H9 (cell line): ENCODE measurements around the gene PARD3. TPM values are rescaled to one million over a fixed set of nuclear protein-coding genes. Genes with fewer than 3 reads are reported as not detected.

Experiments
- DNase-seq: peaks from one replicate; pipeline ENCODE4 v3.0.0-alpha.2; 2017
- H2AFZ ChIP-seq: one replicate; pipeline ENCODE4 v1.6.1; 2013; ENCODE audit warnings: mild to moderate bottlenecking, low read length, control low read depth, moderate library complexity
- H2AK5ac ChIP-seq: 2 replicates; pipeline ENCODE4 v1.6.1; 2013; ENCODE audit warnings: low read length, control low read depth, mixed read lengths; ENCODE audit not compliant: insufficient read length
- H2BK120ac ChIP-seq: one replicate; pipeline ENCODE4 v1.6.1; 2013; ENCODE audit warnings: low read depth, mild to moderate bottlenecking, low read length, control low read depth, inconsistent platforms; ENCODE audit not compliant: poor library complexity, severe bottlenecking
- H2BK12ac ChIP-seq: 2 replicates; pipeline ENCODE4 v1.6.1; 2013; ENCODE audit warnings: low read length, control low read depth, mixed read lengths, low read depth; ENCODE audit not compliant: insufficient read length
- H2BK15ac ChIP-seq: 2 replicates; pipeline ENCODE4 v1.6.1; 2013; ENCODE audit warnings: low read depth, low read length, control low read depth
- H2BK20ac ChIP-seq: one replicate; pipeline ENCODE4 v1.6.1; 2013; ENCODE audit warnings: low read depth, mild to moderate bottlenecking, low read length, control low read depth, inconsistent platforms; ENCODE audit not compliant: poor library complexity, severe bottlenecking
- H2BK5ac ChIP-seq: 2 replicates; pipeline ENCODE4 v1.6.1; 2013; ENCODE audit warnings: low read length, control low read depth, mixed read lengths; ENCODE audit not compliant: insufficient read length
- H3K14ac ChIP-seq: 2 replicates; pipeline ENCODE4 v1.6.1; 2013; ENCODE audit warnings: low read length, control low read depth; ENCODE audit not compliant: insufficient read depth
- H3K18ac ChIP-seq: 2 replicates; pipeline ENCODE4 v1.6.1; 2013; ENCODE audit warnings: low read depth, mild to moderate bottlenecking, mixed read lengths, low read length, control low read depth; ENCODE audit not compliant: insufficient read length
- H3K23ac ChIP-seq: 2 replicates; pipeline ENCODE4 v1.6.1; 2013; ENCODE audit warnings: low read length, control low read depth, mixed read lengths, low read depth; ENCODE audit not compliant: insufficient read length
- H3K23me2 ChIP-seq: 2 replicates; pipeline ENCODE4 v1.6.1; 2013; ENCODE audit warnings: low read depth, mild to moderate bottlenecking, mixed read lengths, low read length, control low read depth; ENCODE audit not compliant: insufficient read length, poor library complexity, severe bottlenecking
- H3K27ac ChIP-seq: 2 replicates; pipeline ENCODE4 v1.5.1; 2013; ENCODE audit warnings: low read length, control low read depth, mixed read lengths, low read depth; ENCODE audit not compliant: insufficient read length
- H3K27me3 ChIP-seq: 2 replicates; pipeline ENCODE4 v1.6.1; 2013; ENCODE audit warnings: low read length, control low read depth, inconsistent platforms; ENCODE audit not compliant: insufficient read depth
- H3K4ac ChIP-seq: 2 replicates; pipeline ENCODE4 v1.6.1; 2013; ENCODE audit warnings: low read depth, mild to moderate bottlenecking, control low read depth, inconsistent platforms, low read length, moderate library complexity
- H3K4me1 ChIP-seq: 2 replicates; pipeline ENCODE4 v1.6.1; 2013; ENCODE audit warnings: low read length, control low read depth, inconsistent platforms; ENCODE audit not compliant: insufficient read depth
- H3K4me2 ChIP-seq: 2 replicates; pipeline ENCODE4 v1.6.1; 2013; ENCODE audit warnings: low read length, control low read depth, mixed read lengths; ENCODE audit not compliant: insufficient read length, insufficient read depth
- H3K56ac ChIP-seq: 2 replicates; pipeline ENCODE4 v1.6.1; 2013; ENCODE audit warnings: low read depth, mild to moderate bottlenecking, mixed read lengths, low read length, control low read depth; ENCODE audit not compliant: insufficient read length
- H3K79me1 ChIP-seq: 2 replicates; pipeline ENCODE4 v1.6.1; 2013; ENCODE audit warnings: low read depth, mild to moderate bottlenecking, moderate library complexity, low read length, control low read depth, inconsistent platforms; ENCODE audit not compliant: insufficient read depth, poor library complexity, severe bottlenecking
- H3K79me2 ChIP-seq: 2 replicates; pipeline ENCODE4 v1.6.1; 2013; ENCODE audit warnings: low read length, control low read depth, inconsistent platforms; ENCODE audit not compliant: insufficient read depth
- H3K9ac ChIP-seq: 2 replicates; pipeline ENCODE4 v1.6.1; 2013; ENCODE audit warnings: low read length, control low read depth, mixed read lengths; ENCODE audit not compliant: insufficient read length; ENCODE audit errors: extremely low read depth
- H3K9me3 ChIP-seq: one replicate; pipeline ENCODE4 v1.6.1; 2013; ENCODE audit warnings: low read depth, low read length, inconsistent platforms; ENCODE audit not compliant: control insufficient read depth
- H3T11ph ChIP-seq: one replicate; pipeline ENCODE4 v1.6.1; 2013; ENCODE audit warnings: mild to moderate bottlenecking, low read length, control low read depth, inconsistent platforms
- H4K20me1 ChIP-seq: one replicate; pipeline ENCODE4 v1.6.1; 2013; ENCODE audit not compliant: control insufficient read depth, insufficient read length, insufficient read depth
- H4K5ac ChIP-seq: 2 replicates; pipeline ENCODE4 v1.6.1; 2013; ENCODE audit warnings: low read depth, mild to moderate bottlenecking, mixed read lengths, low read length, control low read depth; ENCODE audit not compliant: insufficient read length
- H4K8ac ChIP-seq: replicated peaks from 2 replicates; pipeline ENCODE4 v1.6.1; 2013; ENCODE audit warnings: low read length, control low read depth, mixed read lengths, low read depth; ENCODE audit not compliant: insufficient read length
- H4K91ac ChIP-seq: 2 replicates; pipeline ENCODE4 v1.6.1; 2013; ENCODE audit warnings: low read depth, mild to moderate bottlenecking, moderate library complexity, mixed read lengths, low read length, control low read depth; ENCODE audit not compliant: insufficient read length
- H3K27ac Mint-ChIP-seq, 3 experiments: 2 replicates in 2 of 3; 3 replicates in 1 of 3; pipeline ENCODE4 v1.8.0; 2020 to 2021; ENCODE audit warnings: mixed read lengths in 3 of 3, mild to moderate bottlenecking in 1 of 3, moderate library complexity in 1 of 3
- H3K27me3 Mint-ChIP-seq: 2 replicates; pipeline ENCODE4 v1.8.0; 2021; ENCODE audit warnings: low read depth, mild to moderate bottlenecking, moderate library complexity, mixed read lengths
- H3K36me3 Mint-ChIP-seq, 3 experiments: 2 replicates in 2 of 3; 3 replicates in 1 of 3; pipeline ENCODE4 v1.8.0; 2020 to 2021; ENCODE audit warnings: low read depth in 3 of 3, mixed read lengths in 3 of 3; ENCODE audit not compliant: insufficient read depth in 1 of 3
- H3K4me1 Mint-ChIP-seq, 2 experiments: 2 replicates each; pipeline ENCODE4 v1.8.0; 2020; ENCODE audit warnings: mixed read lengths in 2 of 2
- H3K4me3 Mint-ChIP-seq, 2 experiments: 2 replicates in 1 of 2; 3 replicates in 1 of 2; pipeline ENCODE4 v1.8.0; 2020 to 2021; ENCODE audit warnings: mild to moderate bottlenecking in 2 of 2, mixed read lengths in 2 of 2, moderate library complexity in 1 of 2
- H3K9me3 Mint-ChIP-seq, 2 experiments: 2 replicates in 1 of 2; 3 replicates in 1 of 2; pipeline ENCODE4 v1.8.0; 2020; ENCODE audit warnings: mild to moderate bottlenecking in 2 of 2, mixed read lengths in 2 of 2, moderate library complexity in 1 of 2
- WGBS: extraction: QIAGEN DNeasy Blood & Tissue Kit; methylation state at CpG from one replicate; pipeline ENCODE4 v1.1.7; 2013; ENCODE audit warnings: missing lambda C conversion rate, low lambda C conversion rate, mixed read lengths; ENCODE audit not compliant: insufficient read length; ENCODE audit errors: extremely low coverage; 5-methylcytosine and 5-hydroxymethylcytosine counted together
- total RNA-seq: library from RNA; stranded (reverse); gene quantifications from 2 replicates; pipeline ENCODE4 v1.2.1, GENCODE V29; 2021
- TF ChIP-seq, protein P1 (sequence below): fragments of 200-600 bp; sonication (generic); conservative IDR thresholded peaks from 3 replicates; pipeline ENCODE4 v1.8.0; 2021; ENCODE audit warnings: antibody characterized with exemption, mild to moderate bottlenecking

The PARD3 gene
- total RNA-seq, 1 experiment from 2014 or later: 44.7 TPM

DNA sequence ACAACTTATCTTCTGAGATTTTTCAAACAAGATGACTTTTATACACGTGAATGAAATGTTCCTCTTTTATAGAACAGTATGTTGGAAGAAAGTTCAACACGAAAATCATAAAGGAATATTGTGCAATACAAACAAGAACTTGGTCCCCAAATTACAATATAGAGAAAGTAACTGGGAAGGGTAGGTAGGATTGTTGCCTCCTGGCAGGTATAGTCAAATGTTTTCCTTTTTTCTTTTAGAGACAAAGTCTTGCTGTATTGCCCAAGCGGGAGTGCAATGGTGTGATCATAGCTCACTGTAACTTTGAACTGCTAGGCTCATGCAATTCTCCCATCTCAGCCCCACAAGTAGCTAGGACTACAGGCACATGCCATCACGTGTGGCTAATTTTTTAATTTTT lies 582.6 kb downstream of the PARD3 start:
- no peak overlapping the region for H3K27ac Mint-ChIP-seq

More for the DNA sequence above, 582.6 kb downstream of the PARD3 start:
- Histone ChIP-seq H3K23ac (no peak overlapping the region), H2BK120ac (no peak overlapping the region), H3K79me1 (no peaks in the 10 kb centered on the region), H3K27me3 (no peaks in the 10 kb centered on the region), H4K20me1 (no peaks in the 10 kb centered on the region), H3K4me1 (no peaks in the 10 kb centered on the region), H4K8ac (no peak overlapping the region), H3K9me3 (no peaks in the 10 kb centered on the region), H3K56ac (no peak overlapping the region), H2BK20ac (no peak overlapping the region), H2AFZ (no peak overlapping the region), H3K9ac (no peak overlapping the region), H3K18ac (no peak overlapping the region), H3K14ac (no peak overlapping the region), H4K91ac (no peak overlapping the region), H2BK5ac (no peak overlapping the region), H2BK15ac (no peak overlapping the region), H4K5ac (no peak overlapping the region), H3K27ac (no peak overlapping the region), H3K79me2 (no peaks in the 10 kb centered on the region), H3K23me2 (no peaks in the 10 kb centered on the region), H2BK12ac (no peak overlapping the region), H3K4ac (no peak overlapping the region), H3T11ph (no peak overlapping the region), H2AK5ac (no peak overlapping the region), H3K4me2 (no peak overlapping the region)
- H3K4me3 Mint-ChIP-seq: no peak overlapping the region
- TF ChIP-seq, protein P1, sequence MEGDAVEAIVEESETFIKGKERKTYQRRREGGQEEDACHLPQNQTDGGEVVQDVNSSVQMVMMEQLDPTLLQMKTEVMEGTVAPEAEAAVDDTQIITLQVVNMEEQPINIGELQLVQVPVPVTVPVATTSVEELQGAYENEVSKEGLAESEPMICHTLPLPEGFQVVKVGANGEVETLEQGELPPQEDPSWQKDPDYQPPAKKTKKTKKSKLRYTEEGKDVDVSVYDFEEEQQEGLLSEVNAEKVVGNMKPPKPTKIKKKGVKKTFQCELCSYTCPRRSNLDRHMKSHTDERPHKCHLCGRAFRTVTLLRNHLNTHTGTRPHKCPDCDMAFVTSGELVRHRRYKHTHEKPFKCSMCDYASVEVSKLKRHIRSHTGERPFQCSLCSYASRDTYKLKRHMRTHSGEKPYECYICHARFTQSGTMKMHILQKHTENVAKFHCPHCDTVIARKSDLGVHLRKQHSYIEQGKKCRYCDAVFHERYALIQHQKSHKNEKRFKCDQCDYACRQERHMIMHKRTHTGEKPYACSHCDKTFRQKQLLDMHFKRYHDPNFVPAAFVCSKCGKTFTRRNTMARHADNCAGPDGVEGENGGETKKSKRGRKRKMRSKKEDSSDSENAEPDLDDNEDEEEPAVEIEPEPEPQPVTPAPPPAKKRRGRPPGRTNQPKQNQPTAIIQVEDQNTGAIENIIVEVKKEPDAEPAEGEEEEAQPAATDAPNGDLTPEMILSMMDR: no peak
- H3K4me1 Mint-ChIP-seq: peaks cover 6% of the 10 kb centered on the region in 2 experiments
- H3K36me3 Mint-ChIP-seq: no peaks in the 10 kb centered on the region
- H3K27me3 Mint-ChIP-seq: no peaks in the 10 kb centered on the region
- no CpG with 5 or more reads among the region's 4 CpGs for WGBS
- DNase-seq: no peak
- H3K9me3 Mint-ChIP-seq: no peaks in the 10 kb centered on the region
